GM12892 (cell line): ENCODE results near the gene ZBTB16.

ENCODE experiments used
- POLR2A ChIP-seq: IDR thresholded peaks from 2 replicates; pipeline ENCODE4 v1.6.1; 2011; ENCODE audit warnings: low read depth, low read length, control low read depth
- TAF1 ChIP-seq: IDR thresholded peaks from 2 replicates; pipeline ENCODE4 v1.6.1; 2011; ENCODE audit warnings: low read depth, mild to moderate bottlenecking, control low read depth, low read length, borderline replicate concordance

DNA sequence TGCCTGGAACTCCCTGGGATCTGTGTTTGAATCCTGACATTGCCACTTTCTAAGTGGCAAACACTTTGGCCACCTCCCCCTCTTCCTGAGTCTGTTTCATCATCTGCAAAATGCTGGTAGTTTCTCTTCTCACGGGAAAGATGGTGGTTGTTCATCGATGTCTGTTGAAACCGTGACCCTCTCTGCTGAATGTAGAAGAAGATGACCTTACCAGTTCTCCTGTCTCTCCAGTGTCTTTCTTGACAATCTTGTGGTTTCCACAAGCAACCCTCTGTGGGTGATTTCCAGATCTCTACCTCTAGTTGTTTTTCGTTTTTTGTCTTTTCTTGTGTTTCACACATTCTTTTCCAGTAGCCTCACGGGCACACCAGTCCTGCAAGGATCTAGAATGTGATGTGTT, 27.5 kb downstream of the ZBTB16 start:
- no peak for TF ChIP-seq TAF1
- TF ChIP-seq POLR2A, result no peak
